HCT116 (cell line): ENCODE results near the gene STAU1. TPM values are rescaled to one million over a fixed set of nuclear protein-coding genes. Genes with fewer than 3 reads are reported as not detected.

Experiments used
- ATAC-seq: fragments of 200-7000 bp; cut with Tn5 transposase; 2 replicates; pipeline ENCODE4 v1.9.1; 2020; ENCODE audit warnings: mild to moderate bottlenecking, moderate library complexity
- BruUV-seq: library from RNA; stranded (reverse); fragments of 400-500 nt; replicated peaks from 2 replicates; lab custom pipeline; 2021; lab: Mats Ljungman, UMichigan
- CTCF ChIA-PET: fragments of 300-600 bp; sonication (Branson Sonifier 250); formaldehyde crosslinking; loops from one replicate; lab custom pipeline; 2021; ENCODE audit warnings: antibody characterized with exemption; lab: Charles Lee
- POLR2A ChIA-PET: fragments of 300-600, 350-600 bp; sonication (Branson Sonifier 250); formaldehyde crosslinking; loops from one replicate; lab custom pipeline; 2021; ENCODE audit warnings: antibody characterized with exemption; lab: Charles Lee
- RAD21 ChIA-PET, 2 experiments: fragments of 300-600 bp; sonication (Branson Sonifier 250); formaldehyde crosslinking; loops; one replicate each; lab custom pipeline; 2023; ENCODE audit warnings: low total read pairs in 2 of 2; ENCODE audit not compliant: uncharacterized antibody in 2 of 2, unreplicated experiment in 2 of 2, low non-redundant PET in 1 of 2; lab: Charles Lee
- DNase-seq: peaks from one replicate; pipeline ENCODE4 v3.0.0-alpha.2; 2010; ENCODE audit warnings: low read depth, low spot score
- H2AFZ ChIP-seq: fragments of 200-600 bp; shearing (Covaris generic), sonication (generic); 2 replicates; pipeline ENCODE4 v1.6.1; 2017; ENCODE audit warnings: low read depth, mixed run types, mixed read lengths, antibody characterized with exemption, low read length; ENCODE audit not compliant: poor library complexity, severe bottlenecking
- H3K27ac ChIP-seq: 2 replicates; pipeline ENCODE4 v1.5.1; 2012; ENCODE audit warnings: low read depth, low read length
- H3K27me3 ChIP-seq: fragments of 200-600 bp; sonication (generic); 2 replicates; pipeline ENCODE4 v1.6.1; 2016; ENCODE audit warnings: mixed run types, low read length, mixed read lengths; ENCODE audit not compliant: insufficient read depth
- H3K36me3 ChIP-seq, 2 experiments: fragments of 200-500 bp in 1 of 2; fragments of 200-600 bp in 1 of 2; sonication (Bioruptor generic) in 1 of 2; sonication (generic) in 1 of 2; 2 replicates each; pipeline versions ENCODE4 v1.5.1 to v1.6.1; 2014 to 2016; ENCODE audit warnings: low read length in 2 of 2, inconsistent platforms in 1 of 2, mixed read lengths in 1 of 2, mixed run types in 1 of 2; ENCODE audit not compliant: insufficient read depth in 2 of 2, control insufficient read depth in 1 of 2
- H3K4me1 ChIP-seq, 2 experiments: fragments of 200-600 bp in 1 of 2; sonication (generic) in 1 of 2; 2 replicates each; pipeline versions ENCODE4 v1.5.1 to v1.6.1; 2012 to 2017; ENCODE audit warnings: low read length in 2 of 2, inconsistent platforms in 1 of 2, mild to moderate bottlenecking in 1 of 2, mixed read lengths in 1 of 2, mixed run types in 1 of 2, moderate library complexity in 1 of 2; ENCODE audit not compliant: insufficient read depth in 2 of 2, control insufficient read depth in 1 of 2
- H3K4me2 ChIP-seq: fragments of 200-600 bp; sonication (generic); 2 replicates; pipeline ENCODE4 v1.6.1; 2017; ENCODE audit warnings: mixed run types, low read length, mixed read lengths
- H3K4me3 ChIP-seq, 2 experiments: fragments of 200-600 bp in 1 of 2; sonication (generic) in 1 of 2; replicated peaks in 1 of 2; 2 replicates each; pipeline ENCODE4 v1.5.1; 2011 to 2016; ENCODE audit warnings: low read length in 2 of 2, control low read depth in 1 of 2, low read depth in 1 of 2, mild to moderate bottlenecking in 1 of 2, mixed read lengths in 1 of 2, mixed run types in 1 of 2
- H3K79me2 ChIP-seq: fragments of 200-600 bp; sonication (generic); 2 replicates; pipeline ENCODE4 v1.6.1; 2017; ENCODE audit warnings: mild to moderate bottlenecking, mixed run types, low read length, moderate library complexity, mixed read lengths; ENCODE audit not compliant: insufficient read depth
- H3K9ac ChIP-seq: fragments of 200-600 bp; sonication (generic); 2 replicates; pipeline ENCODE4 v1.6.1; 2016; ENCODE audit warnings: low read length, mixed read lengths
- H3K9me2 ChIP-seq: fragments of 200-600 bp; sonication (generic), shearing (Covaris generic); 2 replicates; pipeline ENCODE4 v1.6.1; 2017; ENCODE audit warnings: mixed run types, mild to moderate bottlenecking, moderate library complexity; ENCODE audit not compliant: insufficient read depth
- H3K9me3 ChIP-seq, 2 experiments: fragments of 200-500 bp in 1 of 2; fragments of 200-600 bp in 1 of 2; sonication (Bioruptor generic) in 1 of 2; sonication (generic) in 1 of 2; 2 replicates each; pipeline ENCODE4 v1.6.1; 2014 to 2017; ENCODE audit warnings: low read length in 2 of 2, mixed read lengths in 2 of 2, inconsistent platforms in 1 of 2, low read depth in 1 of 2, mild to moderate bottlenecking in 1 of 2, mixed run types in 1 of 2, moderate library complexity in 1 of 2; ENCODE audit not compliant: control insufficient read depth in 1 of 2, insufficient read depth in 1 of 2
- H4K20me1 ChIP-seq: fragments of 200-600 bp; sonication (generic), shearing (Covaris generic); 2 replicates; pipeline ENCODE4 v1.6.1; 2017; ENCODE audit warnings: mixed run types, mild to moderate bottlenecking, moderate library complexity; ENCODE audit not compliant: insufficient read depth
- CEBPB ChIP-seq: IDR thresholded peaks from 2 replicates; pipeline ENCODE4 v1.6.1; 2012; ENCODE audit warnings: low read depth
- EGR1 ChIP-seq: IDR thresholded peaks from 2 replicates; pipeline ENCODE4 v1.6.1; 2012; ENCODE audit warnings: low read depth
- EZH2phosphoT487 ChIP-seq: fragments of 200-600 bp; IDR thresholded peaks from 2 replicates; pipeline ENCODE4 v1.6.1; 2018; ENCODE audit warnings: antibody characterized with exemption, borderline replicate concordance
- FOSL1 ChIP-seq: IDR thresholded peaks from 2 replicates; pipeline ENCODE4 v1.6.1; 2012; ENCODE audit warnings: low read depth
- RAD21 ChIP-seq: IDR thresholded peaks from 2 replicates; pipeline ENCODE4 v1.6.1; 2012; ENCODE audit warnings: low read depth, mild to moderate bottlenecking
- SIN3A ChIP-seq: IDR thresholded peaks from 2 replicates; pipeline ENCODE4 v1.6.1; 2012; ENCODE audit warnings: low read depth
- TCF7L2 ChIP-seq: IDR thresholded peaks from 2 replicates; pipeline ENCODE4 v1.7.0; 2011; ENCODE audit warnings: borderline replicate concordance, inconsistent platforms; ENCODE audit not compliant: insufficient read depth, insufficient read length; ENCODE audit errors: extremely low read depth
- YY1 ChIP-seq: IDR thresholded peaks from 2 replicates; pipeline ENCODE4 v1.6.1; 2011; ENCODE audit warnings: low read length, low read depth, moderate library complexity, mild to moderate bottlenecking; ENCODE audit not compliant: insufficient replicate concordance; ENCODE audit errors: extremely low read depth
- ZFX ChIP-seq: fragments of 450-650 bp; IDR thresholded peaks from 2 replicates; pipeline ENCODE4 v1.6.1; 2017
- ZNF274 ChIP-seq: fragments of 200-500 bp; sonication (Bioruptor generic); IDR thresholded peaks from 2 replicates; pipeline ENCODE4 v1.6.1; 2014; ENCODE audit warnings: mild to moderate bottlenecking, low read depth, low read length, inconsistent platforms
- intact Hi-C: fragments of 100-400 bp; cut with micrococcal nuclease; formaldehyde crosslinking; loops from 2 replicates; pipeline ENCODE4 v1.10.0; 2022
- total RNA-seq: library from RNA; stranded (reverse); gene quantifications from one replicate; pipeline ENCODE4 v1.2.1, GENCODE V29; 2021; ENCODE audit not compliant: unreplicated experiment
- TF ChIP-seq, protein P1 (sequence below): IDR thresholded peaks from 2 replicates; pipeline ENCODE4 v1.6.1; 2011; ENCODE audit warnings: mild to moderate bottlenecking, low read length, moderate library complexity; ENCODE audit not compliant: insufficient replicate concordance; ENCODE audit errors: extremely low read depth

Gene STAU1
- total RNA-seq, 1 experiment from 2014 or later: 90.3 TPM

DNA sequence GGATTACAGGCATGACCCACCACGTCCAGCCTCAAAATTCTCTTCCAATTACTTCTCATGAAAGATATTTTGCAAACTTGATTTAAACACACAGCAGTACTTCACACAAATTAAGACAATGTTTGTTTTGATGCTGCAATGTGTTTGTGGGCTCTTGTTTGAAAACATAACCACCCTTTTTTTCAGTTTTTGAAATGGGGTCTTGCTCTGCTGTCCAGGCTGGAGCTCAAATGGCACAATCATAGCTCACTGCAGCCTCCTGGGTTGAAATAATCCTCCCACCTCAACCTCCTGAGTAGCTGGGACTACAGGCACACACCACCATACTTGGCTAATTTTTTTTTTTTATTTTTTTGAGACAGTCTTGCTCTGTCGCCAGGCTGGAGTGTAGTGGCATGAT is 31.0 kb downstream of the STAU1 start:
- Histone ChIP-seq H3K9me2 (no peaks in the 10 kb centered on the region), H3K4me2 (no peak overlapping the region), H3K79me2 (peaks cover 78% of the 10 kb centered on the region), H4K20me1 (0 out of 2 replicates have a peak, but pooled peaks cover 6% of the 10 kb centered on the region), H3K36me3 (no peaks in the 10 kb centered on the region), H3K27me3 (no peaks in the 10 kb centered on the region), H3K9ac (no peak overlapping the region), H3K27ac (no peak overlapping the region), H3K9me3 (no peaks in the 10 kb centered on the region), H3K4me3 (no peak overlapping the region), H2AFZ (no peak overlapping the region), H3K4me1 (peaks cover 0 to 11% of the 10 kb centered on the region in 2 experiments; a peak in 2 of 4 replicates)
- ChIA-PET POLR2A (no interaction called here), RAD21 (no interaction called here), CTCF (no interaction called here)
- intact Hi-C loops: no loop called here
- ATAC-seq (no peak), DNase-seq (no peak)
- BruUV-seq: no TSS peak
- TF ChIP-seq EZH2phosphoT487 (no peak), EGR1 (no peak), TCF7L2 (no peak), ZNF274 (no peak), YY1 (no peak), RAD21 (no peak), SIN3A (no peak), ZFX (no peak), CEBPB (no peak), FOSL1 (no peak)
- TF ChIP-seq, protein P1, sequence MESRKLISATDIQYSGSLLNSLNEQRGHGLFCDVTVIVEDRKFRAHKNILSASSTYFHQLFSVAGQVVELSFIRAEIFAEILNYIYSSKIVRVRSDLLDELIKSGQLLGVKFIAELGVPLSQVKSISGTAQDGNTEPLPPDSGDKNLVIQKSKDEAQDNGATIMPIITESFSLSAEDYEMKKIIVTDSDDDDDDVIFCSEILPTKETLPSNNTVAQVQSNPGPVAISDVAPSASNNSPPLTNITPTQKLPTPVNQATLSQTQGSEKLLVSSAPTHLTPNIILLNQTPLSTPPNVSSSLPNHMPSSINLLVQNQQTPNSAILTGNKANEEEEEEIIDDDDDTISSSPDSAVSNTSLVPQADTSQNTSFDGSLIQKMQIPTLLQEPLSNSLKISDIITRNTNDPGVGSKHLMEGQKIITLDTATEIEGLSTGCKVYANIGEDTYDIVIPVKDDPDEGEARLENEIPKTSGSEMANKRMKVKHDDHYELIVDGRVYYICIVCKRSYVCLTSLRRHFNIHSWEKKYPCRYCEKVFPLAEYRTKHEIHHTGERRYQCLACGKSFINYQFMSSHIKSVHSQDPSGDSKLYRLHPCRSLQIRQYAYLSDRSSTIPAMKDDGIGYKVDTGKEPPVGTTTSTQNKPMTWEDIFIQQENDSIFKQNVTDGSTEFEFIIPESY: no peak
- TF ChIP-seq, all 23 proteins: peak for 0
